Nephron (organoid): ENCODE measurements around the gene PPP1R14B.

Experiments
- H3K27ac Mint-ChIP-seq, 3 experiments: 2 replicates each; pipeline ENCODE4 v1.8.0; 2020; ENCODE audit warnings: mixed read lengths in 3 of 3, mild to moderate bottlenecking in 2 of 3, moderate library complexity in 1 of 3
- H3K27me3 Mint-ChIP-seq: 2 replicates; pipeline ENCODE4 v1.8.0; 2021; ENCODE audit warnings: low read depth, mild to moderate bottlenecking, moderate library complexity, mixed read lengths
- H3K36me3 Mint-ChIP-seq: 2 replicates; pipeline ENCODE4 v1.8.0; 2020; ENCODE audit warnings: low read depth, mixed read lengths
- H3K4me1 Mint-ChIP-seq: 2 replicates; pipeline ENCODE4 v1.8.0; 2020; ENCODE audit warnings: mixed read lengths
- H3K4me3 Mint-ChIP-seq, 3 experiments: 2 replicates each; pipeline ENCODE4 v1.8.0; 2020; ENCODE audit warnings: mild to moderate bottlenecking in 3 of 3, mixed read lengths in 3 of 3, moderate library complexity in 2 of 3
- H3K9me3 Mint-ChIP-seq: 2 replicates; pipeline ENCODE4 v1.8.0; 2020; ENCODE audit warnings: mixed read lengths
- CTCF ChIP-seq, 3 experiments: fragments of 200-600 bp; sonication (generic); IDR thresholded peaks; one replicate each; pipeline ENCODE4 v1.5.0; 2021; ENCODE audit warnings: antibody characterized with exemption in 3 of 3; ENCODE audit not compliant: unreplicated experiment in 3 of 3

PPP1R14B gene

DNA sequence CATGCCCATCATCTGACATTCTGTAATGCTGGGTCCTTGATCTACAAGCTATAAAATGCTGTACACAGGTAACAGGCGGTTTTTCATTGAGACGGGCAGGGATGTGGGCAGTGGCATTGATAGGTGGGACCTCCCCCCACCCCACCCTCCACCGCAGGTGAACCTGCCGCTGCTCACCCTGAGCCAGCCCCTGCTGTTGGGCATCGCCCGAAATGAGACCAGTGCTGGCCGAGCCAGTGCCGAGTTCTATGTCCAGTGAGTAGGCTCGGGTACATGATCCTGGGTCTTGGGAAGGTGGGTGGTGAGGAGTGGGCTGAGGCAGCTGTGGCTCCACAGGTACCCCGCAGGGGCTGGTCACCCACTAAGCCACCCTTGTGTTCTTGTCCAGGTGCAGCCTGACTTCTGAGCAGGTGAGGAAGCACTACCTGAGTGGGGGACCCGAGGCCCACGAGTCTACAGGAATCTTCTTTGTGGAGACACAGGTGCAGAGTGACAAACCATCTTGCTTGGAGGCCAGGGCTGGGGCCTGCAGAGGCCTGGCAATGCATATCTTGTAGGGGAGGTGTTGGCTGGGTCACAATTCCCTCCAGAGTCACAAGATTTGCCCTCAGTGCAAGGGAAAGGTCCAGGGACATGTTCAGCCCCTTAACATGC, 17.5 kb downstream of the PPP1R14B start:
- H3K4me1 Mint-ChIP-seq: peaks cover 36% of the 10 kb centered on the region
- H3K27me3 Mint-ChIP-seq: peaks cover 4% of the 10 kb centered on the region
- TF ChIP-seq CTCF (IDR thresholded peaks at IDR 0.05; ENCODE audit: unreplicated experiment in 3 of 3): no peak
- no peaks in the 10 kb centered on the region for H3K36me3 Mint-ChIP-seq
- peak overlapping the region; percentile 51 to 89 (median 62) for H3K27ac Mint-ChIP-seq
- H3K4me3 Mint-ChIP-seq: peak overlapping the region; percentile 84 to 92 (median 89)
- H3K9me3 Mint-ChIP-seq: no peaks in the 10 kb centered on the region

DNA sequence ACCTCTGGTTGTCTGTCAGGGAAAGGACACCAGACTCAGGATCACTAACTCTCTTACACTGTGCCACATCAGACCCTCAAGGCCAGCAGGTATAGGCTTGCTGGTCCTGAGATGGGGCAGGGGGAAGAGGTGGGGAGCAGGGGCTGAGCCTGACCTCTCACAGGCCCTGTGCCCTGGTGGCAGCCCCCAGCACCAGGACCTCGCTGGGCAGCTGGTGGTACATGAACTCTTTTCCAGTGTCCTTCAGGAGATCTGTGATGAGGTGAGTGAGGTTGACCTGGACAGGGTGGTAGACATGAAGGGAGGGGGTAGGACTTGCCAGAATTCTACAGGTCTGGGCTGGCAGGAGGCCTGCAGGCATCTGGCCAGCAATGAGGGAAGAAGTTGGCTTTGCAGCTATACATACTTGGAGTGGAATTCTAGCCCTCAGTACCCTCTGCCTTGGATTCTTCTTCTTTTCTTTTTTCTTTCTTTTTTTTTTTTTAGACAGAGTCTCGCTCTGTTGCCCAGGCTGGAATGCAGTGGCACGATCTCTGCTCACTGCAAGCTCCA, 19.3 kb downstream of the PPP1R14B start:
- no peaks in the 10 kb centered on the region for H3K36me3 Mint-ChIP-seq
- TF ChIP-seq CTCF (IDR thresholded peaks at IDR 0.05; ENCODE audit: unreplicated experiment in 3 of 3): no peak
- H3K27me3 Mint-ChIP-seq: peaks cover 4% of the 10 kb centered on the region
- H3K27ac Mint-ChIP-seq: peak overlapping the region; percentile 40 to 60 (median 59)
- no peaks in the 10 kb centered on the region for H3K9me3 Mint-ChIP-seq
- peak overlapping the region; percentile 87 to 91 (median 90) for H3K4me3 Mint-ChIP-seq
- peaks cover 32% of the 10 kb centered on the region for H3K4me1 Mint-ChIP-seq

DNA sequence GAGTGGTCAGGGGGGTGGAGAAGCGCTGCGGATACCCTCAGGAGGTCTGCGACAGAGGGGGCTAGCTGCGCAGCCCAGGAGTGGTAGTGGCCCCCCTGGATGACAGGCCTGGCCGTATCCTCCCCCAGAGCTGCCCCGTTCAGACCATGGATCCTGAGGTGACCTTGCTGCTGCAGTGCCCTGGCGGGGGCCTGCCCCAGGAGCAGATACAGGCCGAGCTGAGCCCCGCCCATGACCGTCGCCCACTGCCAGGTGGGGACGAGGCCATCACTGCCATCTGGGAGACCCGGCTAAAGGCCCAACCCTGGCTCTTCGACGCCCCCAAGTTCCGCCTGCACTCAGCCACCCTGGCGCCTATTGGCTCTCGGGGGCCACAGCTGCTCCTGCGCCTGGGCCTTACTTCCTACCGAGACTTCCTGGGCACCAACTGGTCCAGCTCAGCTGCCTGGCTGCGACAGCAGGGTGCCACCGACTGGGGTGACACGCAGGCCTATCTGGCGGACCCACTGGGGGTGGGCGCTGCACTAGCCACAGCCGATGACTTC, 20.2 kb downstream of the PPP1R14B start:
- Mint-ChIP-seq H3K36me3 (no peaks in the 10 kb centered on the region), H3K9me3 (no peaks in the 10 kb centered on the region), H3K4me1 (peaks cover 32% of the 10 kb centered on the region), H3K27ac (peak overlapping the region in 1 of 3 experiments; percentile 40), H3K27me3 (peaks cover 4% of the 10 kb centered on the region), H3K4me3 (peak overlapping the region; percentile 87 to 91 (median 90))
- TF ChIP-seq CTCF (IDR thresholded peaks at IDR 0.05; ENCODE audit: unreplicated experiment in 3 of 3): no peak

DNA sequence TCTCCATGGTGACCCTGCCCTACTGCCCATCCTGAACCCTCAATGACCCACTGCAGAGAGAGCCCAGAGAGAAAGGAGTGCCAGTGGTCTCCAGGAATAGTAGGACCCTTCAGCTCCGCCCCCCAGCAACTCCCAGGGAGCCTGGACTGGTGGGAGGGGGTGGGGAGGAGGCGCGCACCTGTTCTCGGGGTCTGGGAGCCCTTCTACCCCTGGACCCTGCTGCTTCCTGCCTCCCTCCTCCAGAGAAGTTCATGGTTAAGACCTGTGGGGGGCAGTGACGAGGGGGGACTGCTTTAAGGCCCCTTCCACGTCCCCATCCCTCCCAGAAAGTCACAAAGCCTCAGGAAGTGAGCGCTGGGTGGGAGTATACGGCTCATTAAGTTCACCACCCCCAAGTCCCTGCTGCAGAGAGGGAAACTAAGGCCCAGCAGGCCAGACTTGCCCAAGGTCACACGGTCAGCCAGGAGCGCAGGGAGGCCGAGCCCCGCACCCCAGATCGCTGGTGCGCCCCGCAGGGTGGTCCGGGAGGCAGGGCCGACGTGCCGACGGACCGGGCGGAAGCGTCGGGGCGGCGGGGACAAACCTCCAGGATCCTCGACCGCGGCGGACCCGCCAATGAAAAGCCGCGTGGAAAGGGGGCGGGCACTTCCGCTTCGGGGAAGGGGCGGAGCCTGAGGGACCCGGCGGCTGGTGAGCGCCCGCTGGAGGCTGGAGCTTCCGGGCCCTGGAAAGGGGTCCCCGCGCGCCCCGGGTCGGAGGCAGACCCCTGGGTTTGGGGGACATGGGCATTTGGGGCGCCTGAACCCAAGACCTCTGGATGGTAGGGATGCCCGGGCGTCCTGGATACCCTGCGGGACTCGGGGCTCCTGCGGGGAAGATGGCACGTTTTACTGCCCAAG, 20.9 kb downstream of the PPP1R14B start, which contains the start of the genes NUDT22 and TRPT1:
NUDT22 (plus strand) TSS at position 667 of the 899 bp plus-strand sequence. CDS start 379 bp downstream, outside the sequence.
TRPT1 (minus strand) TSS at position 579 of the 899 bp plus-strand sequence; CDS start at position 253, 326 bp downstream.
- H3K36me3 Mint-ChIP-seq: no peaks in the 10 kb centered on the region
- H3K27ac Mint-ChIP-seq: peak within 1 kb of the TSS; percentile 40 to 85 (median 84)
- H3K9me3 Mint-ChIP-seq: no peaks in the 10 kb centered on the region

More for the DNA sequence above, 20.9 kb downstream of the PPP1R14B start, which contains the start of the genes NUDT22 and TRPT1:
- Mint-ChIP-seq H3K27me3 (peaks cover under 1% of the 10 kb centered on the region), H3K4me3 (peak within 1 kb of the TSS; percentile 87 to 91 (median 90)), H3K4me1 (peaks cover 28% of the 10 kb centered on the region)
- peak in 1 of 3 experiments; percentile 3 for TF ChIP-seq CTCF (IDR thresholded peaks at IDR 0.05; ENCODE audit: unreplicated experiment in 3 of 3)
